H1 (cell line): ENCODE results near the gene VGLL4. TPM values are rescaled to one million over a fixed set of nuclear protein-coding genes. Genes with fewer than 3 reads are reported as not detected.

Experiments
- CTCF ChIA-PET: fragments of 300-600 bp; sonication (Branson Sonifier 250); formaldehyde crosslinking; loops from one replicate; lab custom pipeline; 2021; ENCODE audit not compliant: partially characterized antibody; lab: Charles Lee
- POLR2A ChIA-PET: fragments of 300-600 bp; sonication (Branson Sonifier 250); formaldehyde crosslinking; loops from one replicate; lab custom pipeline; 2021; ENCODE audit warnings: inconsistent platforms; ENCODE audit not compliant: partially characterized antibody; lab: Charles Lee
- DNase-seq, 2 experiments: peaks; one replicate each; pipeline versions ENCODE4 v3.0.0 to v3.0.0-alpha.2; 2010 to 2022; ENCODE audit warnings: low spot score in 2 of 2, low read depth in 1 of 2, mixed read lengths in 1 of 2
- FAIRE-seq: peaks from 2 replicates; lab custom pipeline; 2011; peaks lifted over from hg19 to GRCh38; lab: Jason Lieb, UNC
- H2AFZ ChIP-seq: 2 replicates; pipeline ENCODE4 v1.8.1; 2012; ENCODE audit warnings: low read length, inconsistent platforms
- H2AK5ac ChIP-seq: 2 replicates; pipeline ENCODE4 v1.6.1; 2013; ENCODE audit warnings: low read depth, low read length
- H2BK120ac ChIP-seq: replicated peaks from 2 replicates; pipeline ENCODE3; 2013; ENCODE audit warnings: low read depth, low read length, inconsistent platforms
- H2BK12ac ChIP-seq: 2 replicates; pipeline ENCODE4 v1.6.1; 2013; ENCODE audit warnings: low read depth, low read length
- H2BK15ac ChIP-seq: 2 replicates; pipeline ENCODE4 v1.6.1; 2013; ENCODE audit warnings: low read length
- H2BK20ac ChIP-seq: 2 replicates; pipeline ENCODE4 v1.6.1; 2013; ENCODE audit warnings: low read length
- H2BK5ac ChIP-seq: 2 replicates; pipeline ENCODE4 v1.6.1; 2013; ENCODE audit warnings: low read depth, low read length
- H3K14ac ChIP-seq: 2 replicates; pipeline ENCODE4 v1.6.1; 2013; ENCODE audit warnings: inconsistent platforms; ENCODE audit not compliant: insufficient read length
- H3K18ac ChIP-seq: 2 replicates; pipeline ENCODE4 v1.6.1; 2013; ENCODE audit warnings: low read length; ENCODE audit errors: extremely low read depth
- H3K23ac ChIP-seq: 2 replicates; pipeline ENCODE4 v1.6.1; 2013; ENCODE audit warnings: inconsistent platforms; ENCODE audit not compliant: insufficient read length
- H3K23me2 ChIP-seq: 2 replicates; pipeline ENCODE4 v1.6.1; 2013; ENCODE audit warnings: low read depth, low read length
- H3K27ac ChIP-seq: 2 replicates; pipeline ENCODE4 v1.6.1; 2011; ENCODE audit warnings: low read depth, low read length, inconsistent platforms
- H3K27me3 ChIP-seq, 4 experiments: replicated peaks in 1 of 4; 1 replicate in 1 of 4; 2 replicates in 3 of 4; pipeline versions ENCODE4 v1.6.1 to v1.8.1; 2011 to 2013; ENCODE audit warnings: low read length in 3 of 4, mild to moderate bottlenecking in 3 of 4, inconsistent platforms in 2 of 4, mixed read lengths in 2 of 4, moderate library complexity in 1 of 4; ENCODE audit not compliant: control insufficient read depth in 3 of 4, insufficient read depth in 3 of 4; ENCODE audit errors: extremely low read depth in 1 of 4
- H3K36me3 ChIP-seq, 4 experiments: 2 replicates each; pipeline versions ENCODE4 v1.6.1 to v1.8.1; 2011 to 2013; ENCODE audit warnings: mild to moderate bottlenecking in 4 of 4, low read length in 3 of 4, moderate library complexity in 2 of 4, control low read depth in 1 of 4, inconsistent platforms in 1 of 4; ENCODE audit not compliant: insufficient read depth in 4 of 4, control insufficient read depth in 2 of 4
- H3K4ac ChIP-seq: replicated peaks from 2 replicates; pipeline ENCODE3; 2013; ENCODE audit warnings: low read length, low read depth, mixed read lengths, inconsistent platforms; ENCODE audit not compliant: insufficient read length
- H3K4me1 ChIP-seq, 4 experiments: replicated peaks in 1 of 4; 1 replicate in 1 of 4; 2 replicates in 3 of 4; pipeline versions ENCODE4 v1.6.1 to v1.8.1; 2011 to 2013; ENCODE audit warnings: low read length in 3 of 4, inconsistent platforms in 2 of 4, mixed read lengths in 1 of 4; ENCODE audit not compliant: insufficient read depth in 4 of 4, control insufficient read depth in 3 of 4
- H3K4me2 ChIP-seq, 2 experiments: 2 replicates each; pipeline versions ENCODE4 v1.6.1 to v1.8.1; 2011 to 2013; ENCODE audit warnings: low read depth in 2 of 2, low read length in 2 of 2, control low read depth in 1 of 2, inconsistent platforms in 1 of 2, mild to moderate bottlenecking in 1 of 2; ENCODE audit not compliant: insufficient read depth in 1 of 2
- H3K4me3 ChIP-seq, 4 experiments: fragments of 200-600, 300-600 bp in 1 of 4; sonication (generic), shearing (Covaris generic), sonication (Bioruptor Twin) in 1 of 4; 2 replicates each; pipeline versions ENCODE4 v1.5.1 to v1.8.1; 2011 to 2016; ENCODE audit warnings: low read length in 4 of 4, low read depth in 3 of 4, control low read depth in 2 of 4, inconsistent platforms in 2 of 4, mild to moderate bottlenecking in 2 of 4, mixed read lengths in 1 of 4, moderate library complexity in 1 of 4; ENCODE audit not compliant: insufficient read depth in 2 of 4; ENCODE audit errors: extremely low read depth in 1 of 4
- H3K56ac ChIP-seq: replicated peaks from 2 replicates; pipeline ENCODE3; 2013; ENCODE audit warnings: low read depth, mild to moderate bottlenecking, mixed read lengths, low read length, inconsistent platforms; ENCODE audit not compliant: insufficient read length
- H3K79me1 ChIP-seq: 2 replicates; pipeline ENCODE4 v1.6.1; 2013; ENCODE audit warnings: low read depth, low read length, control low read depth
- H3K79me2 ChIP-seq, 2 experiments: 2 replicates each; pipeline versions ENCODE4 v1.6.1 to v1.8.1; 2012 to 2013; ENCODE audit warnings: low read length in 2 of 2, mild to moderate bottlenecking in 2 of 2, inconsistent platforms in 1 of 2; ENCODE audit not compliant: insufficient read depth in 2 of 2, control insufficient read depth in 1 of 2
- H3K9ac ChIP-seq, 4 experiments: replicated peaks in 1 of 4; 1 replicate in 1 of 4; 2 replicates in 3 of 4; pipeline versions ENCODE4 v1.6.1 to v1.8.1; 2011 to 2013; ENCODE audit warnings: low read depth in 3 of 4, low read length in 3 of 4, control low read depth in 2 of 4, mild to moderate bottlenecking in 2 of 4, moderate library complexity in 2 of 4, inconsistent platforms in 1 of 4; ENCODE audit errors: extremely low read depth in 1 of 4
- H3K9me3 ChIP-seq, 2 experiments: 2 replicates each; pipeline versions ENCODE4 v1.6.1 to v1.8.1; 2012 to 2013; ENCODE audit warnings: mild to moderate bottlenecking in 2 of 2, moderate library complexity in 2 of 2, control low read depth in 1 of 2, inconsistent platforms in 1 of 2, low read depth in 1 of 2, low read length in 1 of 2, mixed read lengths in 1 of 2; ENCODE audit not compliant: insufficient read depth in 2 of 2
- H4K20me1 ChIP-seq, 2 experiments: replicated peaks in 1 of 2; 2 replicates each; pipeline versions ENCODE3 to v1.8.1; 2011 to 2013; ENCODE audit warnings: inconsistent platforms in 2 of 2, low read length in 2 of 2, mild to moderate bottlenecking in 1 of 2; ENCODE audit not compliant: insufficient read depth in 2 of 2, control insufficient read depth in 1 of 2
- H4K5ac ChIP-seq: 2 replicates; pipeline ENCODE4 v1.6.1; 2013; ENCODE audit warnings: low read length, low read depth, mixed read lengths, inconsistent platforms; ENCODE audit not compliant: insufficient read length
- H4K8ac ChIP-seq: 2 replicates; pipeline ENCODE4 v1.8.0; 2013; ENCODE audit warnings: mild to moderate bottlenecking, moderate library complexity, low read length, inconsistent platforms; ENCODE audit not compliant: insufficient read depth; ENCODE audit errors: extremely low read depth
- H4K91ac ChIP-seq: replicated peaks from 2 replicates; pipeline ENCODE3; 2013; ENCODE audit warnings: low read length, mixed read lengths, inconsistent platforms; ENCODE audit not compliant: insufficient read length
- CBX8 ChIP-seq: fragments of 300-800, 300-1000 bp; sonication (generic); IDR thresholded peaks from 2 replicates; pipeline ENCODE4 v1.7.1; 2016; ENCODE audit warnings: low read depth, low read length, borderline replicate concordance
- CHD1 ChIP-seq: IDR thresholded peaks from 2 replicates; pipeline ENCODE4 v1.6.1; 2012; ENCODE audit warnings: low read depth, low read length, improper control_type of control experiment
- CTBP2 ChIP-seq: IDR thresholded peaks from 2 replicates; pipeline ENCODE4 v1.7.0; 2011; ENCODE audit warnings: borderline replicate concordance, mild to moderate bottlenecking, moderate library complexity, mixed read lengths, low read length; ENCODE audit not compliant: insufficient read depth, insufficient read length
- EGR1 ChIP-seq: IDR thresholded peaks from 2 replicates; pipeline ENCODE4 v1.6.1; 2011; ENCODE audit warnings: low read depth, low read length, borderline replicate concordance
- KDM4A ChIP-seq: IDR thresholded peaks from one replicate; pipeline ENCODE4 v1.7.1; 2012; ENCODE audit warnings: low read depth, mild to moderate bottlenecking, moderate library complexity, low read length, inconsistent platforms; ENCODE audit not compliant: severe bottlenecking
- KDM5A ChIP-seq: fragments of 200-600 bp; IDR thresholded peaks from 2 replicates; pipeline ENCODE4 v1.7.1; 2012; ENCODE audit warnings: mild to moderate bottlenecking, low read length, inconsistent platforms, mixed read lengths
- SIN3A ChIP-seq, 2 experiments: IDR thresholded peaks in 1 of 2; conservative IDR thresholded peaks in 1 of 2; 2 replicates each; pipeline ENCODE4 v1.6.1; 2011 to 2012; ENCODE audit warnings: low read length in 2 of 2, improper control_type of control experiment in 1 of 2, low read depth in 1 of 2, mild to moderate bottlenecking in 1 of 2
- SP2 ChIP-seq: IDR thresholded peaks from 2 replicates; pipeline ENCODE4 v1.6.1; 2012; ENCODE audit warnings: mild to moderate bottlenecking, low read length, inconsistent platforms
- TBP ChIP-seq: IDR thresholded peaks from 2 replicates; pipeline ENCODE4 v1.6.1; 2011; ENCODE audit warnings: low read depth, low read length, improper control_type of control experiment
- TEAD4 ChIP-seq: IDR thresholded peaks from 2 replicates; pipeline ENCODE4 v1.6.1; 2012; ENCODE audit warnings: low read depth, low read length, inconsistent platforms, mixed read lengths
- YY1 ChIP-seq: IDR thresholded peaks from 2 replicates; pipeline ENCODE4 v1.6.1; 2011; ENCODE audit warnings: low read depth, mild to moderate bottlenecking, low read length
- WGBS, 2 experiments: shearing (Covaris generic) in 1 of 2; methylation state at CpG; one replicate each; pipeline versions ENCODE4 v1.1.6 to v1.1.7; 2013 to 2015; ENCODE audit warnings: low lambda C conversion rate in 2 of 2, mixed read lengths in 2 of 2, inconsistent platforms in 1 of 2, low coverage in 1 of 2, missing lambda C conversion rate in 1 of 2; ENCODE audit not compliant: insufficient replicate concordance in 2 of 2, insufficient coverage in 1 of 2, insufficient read length in 1 of 2; ENCODE audit errors: extremely low coverage in 1 of 2, missing lambda C conversion rate in 1 of 2; 5-methylcytosine and 5-hydroxymethylcytosine counted together
- polyA plus RNA-seq, 7 experiments: library from polyadenylated mRNA; depleted of rRNA in 3 of 7; stranded (reverse) in 5 of 7; unstranded in 2 of 7; fragments of >200 nt in 5 of 7; fragments of 200-250 nt in 2 of 7; gene quantifications; 1 replicate in 5 of 7; 2 replicates in 1 of 7; 4 replicates in 1 of 7; pipeline versions ENCODE4 v1.2.1 to v1.2.3, GENCODE V29; 2011 to 2013; ENCODE audit warnings: missing spikeins in 2 of 7, mixed read lengths in 2 of 7
- total RNA-seq: library from RNA; stranded (reverse); fragmentation: NEBNext Ultra II Directional; extraction: Animal tissue kit (Norgen Biotek cat#: 25700); gene quantifications from 2 replicates; pipeline ENCODE4 v1.2.1, GENCODE V29; 2021

VGLL4 gene
- total and polyA plus RNA-seq, 2 of the 8 experiments (the other 6 are each of a cell fraction or from before 2014, with no cell fraction given) = 45.1 to 50.0 TPM

- Histone ChIP-seq H3K9ac (peak overlapping the region in 3 of 4 experiments; percentile 60 to 81 (median 72); a peak in 6 of 7 replicates), H4K8ac (peak overlapping the region; percentile 90), H2AK5ac (no peak overlapping the region), H2BK15ac (no peak overlapping the region), H4K5ac (peak overlapping the region; percentile 64), H2BK120ac (no peak overlapping the region), H3K18ac (peak overlapping the region; percentile 83), H4K91ac (peak overlapping the region; percentile 90), H3K14ac (no peak overlapping the region), H2BK12ac (peak overlapping the region; percentile 12; the same call in 1 of the 2 replicates), H3K4me2 (peak overlapping the region; percentile 83 to 86), H3K36me3 (no peaks in the 10 kb centered on the region), H2BK5ac (peak overlapping the region; percentile 86), H4K20me1 (peaks cover 0 to 2% of the 10 kb centered on the region in 2 experiments), H3K23me2 (no peaks in the 10 kb centered on the region; the same call in none of the 2 replicates), H3K56ac (peak overlapping the region; percentile 74), H3K4ac (peak overlapping the region; percentile 88), H3K9me3 (no peaks in the 10 kb centered on the region), H2BK20ac (no peak overlapping the region), H3K4me3 (peak overlapping the region; percentile 80 to 83 (median 82)), H3K79me1 (peaks cover 5% of the 10 kb centered on the region; the same call in 1 of the 2 replicates), H3K79me2 (peaks cover 9 to 54% of the 10 kb centered on the region in 2 experiments), H3K27ac (peak overlapping the region; percentile 75; the same call in 1 of the 2 replicates), H3K27me3 (no peaks in the 10 kb centered on the region), H2AFZ (no peak overlapping the region), H3K4me1 (peaks cover 1 to 14% (median 9%) of the 10 kb centered on the region in 4 experiments; a peak in 6 of 7 replicates), H3K23ac (no peak overlapping the region)
- peak in 1 of 2 experiments; percentile 59 for DNase-seq
- 1% methylated on average over 40 of the region's 44 CpGs; no CpG with 5 or more reads in 1 of the 2 experiments for WGBS, 2 experiments
- ChIA-PET CTCF (interaction anchor here (0.7 kb wide), 1 partner anchor 14 kb away, joined by 4 read pairs; no protein-coding TSS in a partner anchor), POLR2A (interaction anchor here (0.7 to 1.5 kb wide), 7 partner anchors 23 to 487 kb away, joined by 3 to 4 read pairs (median 3); no protein-coding TSS in a partner anchor)
- no peak for FAIRE-seq
- TF ChIP-seq SP2 = no peak
- 0 out of 4 replicates have a peak, but pooled peaks of 1 of the 2 experiments have one; percentile 24 for TF ChIP-seq SIN3A (conservative IDR thresholded peaks at IDR 0.05 in 1 of 2, IDR thresholded peaks at IDR 0.05 in 1 of 2; ENCODE audit: low read depth in 1 of 2, low read length in 2 of 2)
- no peak for TF ChIP-seq EGR1
- peak; percentile 66; the same call in 1 of the 2 replicates for TF ChIP-seq YY1
- TF ChIP-seq CHD1 = no peak
- peak; percentile 54 for TF ChIP-seq KDM4A
- no peak for TF ChIP-seq CTBP2
- no peak for TF ChIP-seq CBX8
- no peak for TF ChIP-seq KDM5A
- TF ChIP-seq TBP = 0 out of 2 replicates have a peak, but pooled peaks have one; percentile 16
- TF ChIP-seq TEAD4 = no peak
These were observed 1.1 kb downstream of the VGLL4 start for GRCh38 chr3:11642431-11643191.
